ENCODE data around the gene SPNS3. TPM values are rescaled to one million over a fixed set of nuclear protein-coding genes. Genes with fewer than 3 reads are reported as not detected.

SPNS3 gene
- total and polyA plus RNA-seq, 2 donors (not counting 1 experiment from before 2014, with no cell fraction given), result 0.44 to 0.52 TPM

DNA sequence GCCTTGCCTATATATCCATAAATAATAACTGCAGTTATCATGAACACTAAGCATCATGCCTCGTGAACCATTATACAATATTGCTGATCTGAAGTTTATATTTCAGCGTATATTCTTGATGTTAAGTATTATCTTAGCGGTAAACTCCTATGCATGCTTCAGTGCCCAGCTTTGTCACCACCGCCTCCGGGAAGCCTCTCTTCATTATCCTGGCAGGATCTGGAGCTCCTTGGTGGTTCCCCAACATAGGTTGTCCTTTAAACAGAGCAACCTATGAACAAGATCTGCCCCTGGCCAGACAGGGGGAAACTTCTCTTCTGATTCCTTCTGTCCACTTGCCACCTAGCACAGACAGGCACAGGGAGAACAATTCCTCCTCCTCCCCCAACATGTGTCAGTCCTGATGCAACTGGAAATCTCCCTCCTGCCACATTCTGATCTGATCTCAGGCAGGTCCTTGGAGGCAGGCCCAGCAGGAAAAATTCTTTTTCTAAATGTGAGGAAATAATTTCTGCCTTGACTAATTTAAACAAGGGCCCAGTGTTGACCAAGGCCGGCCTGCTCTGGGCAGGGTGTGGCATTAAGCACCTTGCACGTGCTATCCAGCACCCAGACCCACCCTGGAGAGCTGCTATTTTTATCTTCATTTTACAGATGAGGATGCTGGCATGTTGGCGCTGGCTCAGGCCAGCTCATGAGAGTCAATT is 87.3 kb downstream of the SPNS3 start:
- Histone ChIP-seq H3K27me3 (replicated peaks in 1 of 4; ENCODE audit: control extremely low read depth in 1 of 4, control insufficient read depth in 3 of 4, insufficient read depth in 4 of 4, low read length in 3 of 4) (no peaks in the 10 kb centered on the region), H3K4me3 (ENCODE audit: control extremely low read depth in 1 of 5, extremely low read depth in 1 of 5, insufficient read depth in 1 of 5, low read depth in 2 of 5, low read length in 4 of 5) (no peak overlapping the region), H4K20me1 (ENCODE audit: control insufficient read depth, insufficient read depth, low read length, poor library complexity, severe bottlenecking) (no peaks in the 10 kb centered on the region), H3K4me2 (replicated peaks; ENCODE audit: low read depth, low read length, poor library complexity, severe bottlenecking) (no peak overlapping the region), H3K27ac (ENCODE audit: low read length in 2 of 2) (no peak overlapping the region), H3K4me1 (ENCODE audit: control insufficient read depth in 2 of 2, insufficient read depth in 2 of 2, low read length in 2 of 2) (peaks cover 0 to 28% of the 10 kb centered on the region in 2 donors), H3K79me2 (ENCODE audit: control insufficient read depth, insufficient read depth, low read length) (no peaks in the 10 kb centered on the region), H3K9me3 (ENCODE audit: control extremely low read depth in 1 of 3, control insufficient read depth in 2 of 3, insufficient read depth in 1 of 3, low read length in 2 of 3) (peaks cover 0 to 3% (median 0%) of the 10 kb centered on the region in 3 donors), H3K36me3 (replicated peaks in 1 of 2; ENCODE audit: control extremely low read depth in 1 of 2, control insufficient read depth in 1 of 2, extremely low read depth in 1 of 2, insufficient read depth in 2 of 2, low read length in 1 of 2) (no peaks in the 10 kb centered on the region), H2AFZ (ENCODE audit: insufficient read depth, low read depth, low read length, poor library complexity, severe bottlenecking) (no peak overlapping the region), H3K9ac (ENCODE audit: low read length) (no peak overlapping the region)
- no peaks in the 10 kb centered on the region for H3K27me3 Mint-ChIP-seq
- peaks cover 3% of the 10 kb centered on the region for H3K4me1 Mint-ChIP-seq
- no peaks in the 10 kb centered on the region for H3K9me3 Mint-ChIP-seq (ENCODE audit: insufficient read depth)
- no peak overlapping the region for H3K4me3 Mint-ChIP-seq
- CTCF ChIA-PET, result interaction anchor here (0.8 kb wide), 1 partner anchor 222 kb away, joined by 3 read pairs; no protein-coding TSS in a partner anchor
- intact Hi-C loops (cut with micrococcal nuclease), result no loop called here
- POLR2A ChIA-PET, result no interaction called here
- DNase-seq (no peak), ATAC-seq (ENCODE audit: low read depth) (no peak)
- no peak overlapping the region for H3K27ac Mint-ChIP-seq
- WGBS (ENCODE audit: insufficient coverage), result 92% methylated on average over 5 of the region's 8 CpGs
- TF ChIP-seq EZH2 (IDR thresholded peaks at IDR 0.05; ENCODE audit: borderline replicate concordance, insufficient read depth, low read depth, low read length, poor library complexity, severe bottlenecking), result no peak
- TF ChIP-seq, protein P1, sequence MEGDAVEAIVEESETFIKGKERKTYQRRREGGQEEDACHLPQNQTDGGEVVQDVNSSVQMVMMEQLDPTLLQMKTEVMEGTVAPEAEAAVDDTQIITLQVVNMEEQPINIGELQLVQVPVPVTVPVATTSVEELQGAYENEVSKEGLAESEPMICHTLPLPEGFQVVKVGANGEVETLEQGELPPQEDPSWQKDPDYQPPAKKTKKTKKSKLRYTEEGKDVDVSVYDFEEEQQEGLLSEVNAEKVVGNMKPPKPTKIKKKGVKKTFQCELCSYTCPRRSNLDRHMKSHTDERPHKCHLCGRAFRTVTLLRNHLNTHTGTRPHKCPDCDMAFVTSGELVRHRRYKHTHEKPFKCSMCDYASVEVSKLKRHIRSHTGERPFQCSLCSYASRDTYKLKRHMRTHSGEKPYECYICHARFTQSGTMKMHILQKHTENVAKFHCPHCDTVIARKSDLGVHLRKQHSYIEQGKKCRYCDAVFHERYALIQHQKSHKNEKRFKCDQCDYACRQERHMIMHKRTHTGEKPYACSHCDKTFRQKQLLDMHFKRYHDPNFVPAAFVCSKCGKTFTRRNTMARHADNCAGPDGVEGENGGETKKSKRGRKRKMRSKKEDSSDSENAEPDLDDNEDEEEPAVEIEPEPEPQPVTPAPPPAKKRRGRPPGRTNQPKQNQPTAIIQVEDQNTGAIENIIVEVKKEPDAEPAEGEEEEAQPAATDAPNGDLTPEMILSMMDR (IDR thresholded peaks at IDR 0.05), result no peak

DNA sequence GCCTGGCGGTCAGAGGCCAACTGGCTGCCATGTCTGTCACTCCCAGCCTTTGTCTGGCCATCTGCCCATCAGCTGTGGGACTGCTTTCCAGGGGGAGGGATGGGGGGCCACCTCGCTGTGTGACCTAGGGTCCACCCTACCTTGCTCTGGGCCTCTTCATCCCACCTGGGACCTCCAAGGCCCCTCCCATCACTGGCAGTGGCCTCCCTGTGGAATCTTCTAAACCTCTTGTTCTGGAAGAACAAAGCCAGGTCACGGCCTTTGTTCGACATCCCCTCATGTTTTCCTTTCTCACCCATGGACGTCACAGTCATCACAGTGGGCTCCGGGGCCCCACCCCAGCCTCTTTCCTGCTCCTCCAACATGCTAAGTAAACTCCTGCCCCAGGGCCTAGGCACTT is 88.9 kb downstream of the SPNS3 start:
- no peaks in the 10 kb centered on the region for H3K9me3 ChIP-seq (ENCODE audit: control extremely low read depth in 1 of 3, control insufficient read depth in 2 of 3, insufficient read depth in 1 of 3, low read length in 2 of 3)
- intact Hi-C loops (cut with micrococcal nuclease), result no loop called here
- H3K79me2 ChIP-seq (ENCODE audit: control insufficient read depth, insufficient read depth, low read length), result no peaks in the 10 kb centered on the region
- H3K27ac ChIP-seq (ENCODE audit: low read length in 2 of 2), result no peak overlapping the region
- ATAC-seq (ENCODE audit: low read depth) (no peak), DNase-seq (no peak)
- Mint-ChIP-seq H3K9me3 (ENCODE audit: insufficient read depth) (no peaks in the 10 kb centered on the region), H3K27me3 (peaks cover 4% of the 10 kb centered on the region), H3K4me1 (peaks cover 3% of the 10 kb centered on the region), H3K27ac (no peak overlapping the region), H3K4me3 (no peak overlapping the region)
- H4K20me1 ChIP-seq (ENCODE audit: control insufficient read depth, insufficient read depth, low read length, poor library complexity, severe bottlenecking), result no peaks in the 10 kb centered on the region
- H3K4me2 ChIP-seq (replicated peaks; ENCODE audit: low read depth, low read length, poor library complexity, severe bottlenecking), result no peak overlapping the region
- ChIA-PET POLR2A (no interaction called here), CTCF (no interaction called here)
- no peak for TF ChIP-seq EZH2 (IDR thresholded peaks at IDR 0.05; ENCODE audit: borderline replicate concordance, insufficient read depth, low read depth, low read length, poor library complexity, severe bottlenecking)
- TF ChIP-seq, protein P1 (IDR thresholded peaks at IDR 0.05), result no peak
- 95% methylated on average over 6 of the region's 6 CpGs for WGBS (ENCODE audit: insufficient coverage)
- no peak overlapping the region for H3K4me3 ChIP-seq (ENCODE audit: control extremely low read depth in 1 of 5, extremely low read depth in 1 of 5, insufficient read depth in 1 of 5, low read depth in 2 of 5, low read length in 4 of 5)
- no peaks in the 10 kb centered on the region for H3K27me3 ChIP-seq (replicated peaks in 1 of 4; ENCODE audit: control extremely low read depth in 1 of 4, control insufficient read depth in 3 of 4, insufficient read depth in 4 of 4, low read length in 3 of 4)
- H3K36me3 ChIP-seq (replicated peaks in 1 of 2; ENCODE audit: control extremely low read depth in 1 of 2, control insufficient read depth in 1 of 2, extremely low read depth in 1 of 2, insufficient read depth in 2 of 2, low read length in 1 of 2), result no peaks in the 10 kb centered on the region
- no peak overlapping the region for H3K9ac ChIP-seq (ENCODE audit: low read length)
- peaks cover 0 to 28% of the 10 kb centered on the region in 2 donors for H3K4me1 ChIP-seq (ENCODE audit: control insufficient read depth in 2 of 2, insufficient read depth in 2 of 2, low read length in 2 of 2)
- no peak overlapping the region for H2AFZ ChIP-seq (ENCODE audit: insufficient read depth, low read depth, low read length, poor library complexity, severe bottlenecking)

Measured in B cell (primary cell).